ENCODE measurements around the gene USP47. TPM values are rescaled to one million over a fixed set of nuclear protein-coding genes. Genes with fewer than 3 reads are reported as not detected.
A peak's percentile ranks its signal among the peaks of the same experiment; 100 is the strongest.

USP47 gene
- total and polyA plus RNA-seq, 9 of the 15 experiments (the other 6 are each of a cell fraction or from before 2014, with no cell fraction given): 13.1 to 63.6 (median 34.7) TPM

DNA sequence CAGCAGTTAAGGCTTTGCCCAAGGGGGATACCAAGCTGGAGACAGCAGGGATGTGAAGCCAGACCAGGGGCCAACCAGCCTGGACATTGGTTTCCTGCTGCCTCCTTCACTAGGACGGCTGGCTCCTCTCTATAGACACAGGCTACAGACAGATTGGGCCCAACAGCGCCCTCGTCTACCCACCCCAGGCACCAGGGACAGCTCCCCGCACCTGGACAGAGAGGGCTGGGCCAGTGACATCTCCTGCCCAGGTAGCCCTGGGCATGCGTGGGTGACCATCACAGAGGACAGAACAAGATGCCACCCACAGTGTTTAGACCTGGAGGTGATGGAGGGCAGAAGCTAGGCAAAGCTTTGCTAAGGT lies 165.4 kb downstream of the USP47 start:
- Histone ChIP-seq H3K9me1 (ENCODE audit: control insufficient read depth, insufficient read depth, low read length) (no peaks in the 10 kb centered on the region), H3K27ac (ENCODE audit: extremely low read depth, low read depth, low read length) (no peak overlapping the region), H3K9ac (ENCODE audit: insufficient read depth in 1 of 2, low read depth in 2 of 2, low read length in 2 of 2) (peak overlapping the region in 1 of 2 experiments; percentile 17; a peak in 1 of 4 replicates), H3K27me3 (ENCODE audit: control insufficient read depth in 2 of 2, insufficient read depth in 2 of 2, low read length in 2 of 2) (peaks cover 36 to 54% of the 10 kb centered on the region in 2 experiments; a peak in 4 of 5 replicates), H3K4me1 (replicated peaks in 1 of 2; ENCODE audit: control insufficient read depth in 2 of 2, insufficient read depth in 2 of 2, low read length in 2 of 2) (peaks cover 0 to 14% of the 10 kb centered on the region in 2 experiments; a peak in 2 of 5 replicates), H3K4me3 (no peak overlapping the region), H2AFZ (ENCODE audit: low read depth, low read length) (no peak overlapping the region), H3K79me2 (ENCODE audit: control insufficient read depth, insufficient read depth, low read length) (no peaks in the 10 kb centered on the region), H3K9me3 (replicated peaks; ENCODE audit: control insufficient read depth, insufficient read depth, low read depth, low read length) (no peaks in the 10 kb centered on the region), H4K20me1 (replicated peaks; ENCODE audit: control insufficient read depth, insufficient read depth, low read length) (no peaks in the 10 kb centered on the region; the same call in 1 of the 2 replicates), H3K4me2 (ENCODE audit: insufficient read depth, low read length) (no peak overlapping the region), H3K36me3 (ENCODE audit: control insufficient read depth, insufficient read depth, low read length) (no peaks in the 10 kb centered on the region)
- no TSS peak for BruUV-seq (replicated peaks)
- in situ Hi-C loops (cut with MboI): no loop called here
- WGBS (ENCODE audit: insufficient coverage, low coverage, missing lambda C conversion rate): 0% methylated on average over 5 of the region's 5 CpGs
- POLR2A ChIA-PET: interaction anchor here (1.9 kb wide), 1 partner anchor 21 kb away, joined by 5 read pairs; no protein-coding TSS in a partner anchor
- CTCF ChIA-PET (ENCODE audit: low intra/inter-chr PET ratio): no interaction called here
- intact Hi-C loops (cut with micrococcal nuclease): no loop called here
- ATAC-seq: no peak; the same call in 2 of the 3 replicates
- TF ChIP-seq ZNF77 (CRISPR knock-in tag; IDR thresholded peaks at IDR 0.05) (no peak), ZNF778 (CRISPR knock-in tag; IDR thresholded peaks at IDR 0.05) (no peak), REST (IDR thresholded peaks at IDR 0.05; ENCODE audit: borderline replicate concordance) (peak; percentile 63), REST (CRISPR knock-in tag; IDR thresholded peaks at IDR 0.05; ENCODE audit: low read depth) (no peak), UBTF (IDR thresholded peaks at IDR 0.05; ENCODE audit: borderline replicate concordance in 1 of 2, low read depth in 2 of 2, low read length in 2 of 2) (no peak)
- no peak for FAIRE-seq
- DNase-seq (ENCODE audit: extremely low read depth in 1 of 4, low spot score in 3 of 4): no peak
